Gastroesophageal sphincter (tissue), 3 donors: ENCODE results near the gene TENM3.

Source experiments
- POLR2A ChIP-seq, 2 donors: fragments of 450-650 bp; IDR thresholded peaks; one replicate each; pipeline ENCODE4 v1.6.1; 2017; ENCODE audit warnings: antibody characterized with exemption in 2 of 2, mild to moderate bottlenecking in 2 of 2, moderate library complexity in 1 of 2
- TF ChIP-seq, protein P1 (sequence below), 4 experiments: fragments of 200-600 bp in 2 of 4; fragments of 450-650 bp in 2 of 4; sonication (generic) in 1 of 4; IDR thresholded peaks; one replicate each; pipeline ENCODE4 v1.5.1; 2017 to 2019; ENCODE audit warnings: antibody characterized with exemption in 4 of 4, mild to moderate bottlenecking in 2 of 4, moderate library complexity in 2 of 4

DNA sequence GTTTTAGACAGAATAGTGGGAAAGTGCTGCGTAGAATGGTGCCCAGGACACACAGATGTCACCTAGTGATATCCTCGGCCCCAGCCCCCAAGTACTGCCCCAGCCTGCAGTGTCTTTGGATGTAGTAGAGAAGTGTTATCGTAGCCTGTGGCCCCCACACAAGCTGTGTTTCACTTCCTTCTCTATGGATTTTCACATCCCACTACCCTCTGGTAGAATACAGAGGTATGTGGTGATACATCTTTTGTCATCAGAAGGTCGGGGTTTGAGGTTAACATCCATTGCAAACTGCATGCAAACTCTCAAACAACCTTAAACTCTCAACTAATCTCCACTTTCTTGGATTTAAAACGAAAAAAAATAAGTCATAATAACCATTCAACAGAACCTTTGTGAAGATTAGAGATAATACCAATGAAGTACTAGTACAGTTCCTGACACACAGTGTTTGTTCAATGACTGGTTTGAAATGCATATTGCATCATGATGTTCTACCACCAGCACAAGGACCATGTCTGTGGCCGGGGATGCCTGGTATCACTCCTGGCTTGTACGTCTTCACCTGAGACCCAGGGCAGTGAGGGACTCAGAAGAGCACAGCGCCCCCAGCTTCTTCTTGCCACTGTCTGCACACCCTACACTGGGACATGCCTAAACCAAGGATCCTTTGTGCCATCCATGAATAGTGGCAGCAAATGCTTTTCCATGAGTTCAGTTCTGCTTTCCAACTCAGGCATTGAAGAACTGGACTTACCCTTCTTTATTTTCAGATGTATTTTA, 406.7 kb downstream of the TENM3 start:
- TF ChIP-seq, protein P1, sequence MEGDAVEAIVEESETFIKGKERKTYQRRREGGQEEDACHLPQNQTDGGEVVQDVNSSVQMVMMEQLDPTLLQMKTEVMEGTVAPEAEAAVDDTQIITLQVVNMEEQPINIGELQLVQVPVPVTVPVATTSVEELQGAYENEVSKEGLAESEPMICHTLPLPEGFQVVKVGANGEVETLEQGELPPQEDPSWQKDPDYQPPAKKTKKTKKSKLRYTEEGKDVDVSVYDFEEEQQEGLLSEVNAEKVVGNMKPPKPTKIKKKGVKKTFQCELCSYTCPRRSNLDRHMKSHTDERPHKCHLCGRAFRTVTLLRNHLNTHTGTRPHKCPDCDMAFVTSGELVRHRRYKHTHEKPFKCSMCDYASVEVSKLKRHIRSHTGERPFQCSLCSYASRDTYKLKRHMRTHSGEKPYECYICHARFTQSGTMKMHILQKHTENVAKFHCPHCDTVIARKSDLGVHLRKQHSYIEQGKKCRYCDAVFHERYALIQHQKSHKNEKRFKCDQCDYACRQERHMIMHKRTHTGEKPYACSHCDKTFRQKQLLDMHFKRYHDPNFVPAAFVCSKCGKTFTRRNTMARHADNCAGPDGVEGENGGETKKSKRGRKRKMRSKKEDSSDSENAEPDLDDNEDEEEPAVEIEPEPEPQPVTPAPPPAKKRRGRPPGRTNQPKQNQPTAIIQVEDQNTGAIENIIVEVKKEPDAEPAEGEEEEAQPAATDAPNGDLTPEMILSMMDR (IDR thresholded peaks at IDR 0.05) = no peak
- no peak for TF ChIP-seq POLR2A (IDR thresholded peaks at IDR 0.05)
